GM18502 (cell line): ENCODE results near the gene MYD88.
A peak's percentile ranks its signal among the peaks of the same experiment; 100 is the strongest.

ENCODE experiments used
- ATAC-seq: cut with Tn5 transposase; IDR thresholded peaks from one replicate; pipeline ENCODE4 v1.9.1; 2021; ENCODE audit warnings: mild to moderate bottlenecking; ENCODE audit not compliant: unreplicated experiment, poor library complexity

The MYD88 gene

GRCh38 chr3:38139652-38140051, 1.2 kb downstream of the MYD88 start:
- no peak for ATAC-seq

GRCh38 chr3:38140326-38141172, 2.1 kb downstream of the MYD88 start:
- ATAC-seq = no peak

- ATAC-seq = no peak
Observed at GRCh38 chr3:38141173-38141951, 2.9 kb downstream of the MYD88 start.

- ATAC-seq = no peak
Observed at GRCh38 chr3:38141952-38142273, 3.5 kb downstream of the MYD88 start.

- ATAC-seq = no peak
Observed at GRCh38 chr3:38142959-38143358, 4.5 kb downstream of the MYD88 start.

GRCh38 chr3:38143511-38143910, 5.0 kb downstream of the MYD88 start:
- ATAC-seq = no peak

GRCh38 chr3:38146504-38146903, 8.0 kb downstream of the MYD88 start:
- no peak for ATAC-seq

GRCh38 chr3:38147421-38147820, 9.0 kb downstream of the MYD88 start:
- ATAC-seq = no peak

GRCh38 chr3:38148311-38148882, 9.9 kb downstream of the MYD88 start:
- ATAC-seq = no peak

- peak; percentile 40 for ATAC-seq
Observed at GRCh38 chr3:38149708-38150107, 11.2 kb downstream of the MYD88 start.

- ATAC-seq = no peak
Observed at GRCh38 chr3:38150780-38151528, 12.5 kb downstream of the MYD88 start.

- ATAC-seq = no peak
Observed at GRCh38 chr3:38151667-38152265, 13.3 kb downstream of the MYD88 start.

- ATAC-seq = no peak
Observed at GRCh38 chr3:38152609-38153008, 14.1 kb downstream of the MYD88 start.

- ATAC-seq = no peak
Observed at GRCh38 chr3:38153221-38153620, 14.8 kb downstream of the MYD88 start.

- no peak for ATAC-seq
Observed at GRCh38 chr3:38154033-38154494, 15.6 kb downstream of the MYD88 start.

- ATAC-seq = no peak
Observed at GRCh38 chr3:38154625-38155255, 16.3 kb downstream of the MYD88 start.

- no peak for ATAC-seq
Observed at GRCh38 chr3:38155825-38156224, 17.4 kb downstream of the MYD88 start.

- no peak for ATAC-seq
Observed at GRCh38 chr3:38157117-38157516, 18.7 kb downstream of the MYD88 start.

- no peak for ATAC-seq
Observed at GRCh38 chr3:38157595-38157994, 19.1 kb downstream of the MYD88 start.

- ATAC-seq = no peak
Observed at GRCh38 chr3:38158472-38158871, 20.0 kb downstream of the MYD88 start.
